Mucosa of descending colon (tissue), 3 donors: ENCODE results near the gene PGBD5. TPM values are rescaled to one million over a fixed set of nuclear protein-coding genes. Genes with fewer than 3 reads are reported as not detected.
A peak's percentile ranks its signal among the peaks of the same experiment; 100 is the strongest.

Experiments
- ATAC-seq: fragments of 200-7000 bp; cut with Tn5 transposase; one replicate; pipeline ENCODE4 v1.9.1; 2020; ENCODE audit warnings: mild to moderate bottlenecking, moderate library complexity
- DNase-seq, 3 donors: peaks; one replicate each; pipeline ENCODE4 v3.0.0-alpha.2; 2020
- H3K36me3 ChIP-seq: fragments of 200-600 bp; one replicate; pipeline ENCODE4 v1.8.0; 2021; ENCODE audit warnings: low read depth, mild to moderate bottlenecking
- H3K4me1 ChIP-seq: fragments of 200-600 bp; one replicate; pipeline ENCODE4 v1.8.0; 2021; ENCODE audit warnings: low read depth, mild to moderate bottlenecking
- H3K4me3 ChIP-seq: fragments of 200-600 bp; one replicate; pipeline ENCODE4 v1.8.0; 2021; ENCODE audit warnings: mild to moderate bottlenecking
- H3K9me3 ChIP-seq: fragments of 200-600 bp; one replicate; pipeline ENCODE4 v1.8.0; 2021; ENCODE audit warnings: mild to moderate bottlenecking
- CTCF ChIP-seq: fragments of 200-600 bp; IDR thresholded peaks from one replicate; pipeline ENCODE4 v1.8.0; 2022; ENCODE audit warnings: antibody characterized with exemption, mild to moderate bottlenecking
- intact Hi-C, 2 donors: fragments of 100-400 bp; cut with DNase I in 1 of 2; cut with micrococcal nuclease in 1 of 2; formaldehyde crosslinking; loops; one replicate each; pipeline versions ENCODE4 v1.11.0 to v1.11.1; 2022; cut with DNase I, micrococcal nuclease
- total RNA-seq, 3 donors: library from RNA; stranded (reverse); fragmentation: NEBNext Ultra II Directional in 2 of 3; extraction: Animal tissue kit (Norgen Biotek cat#: 25700) in 2 of 3; gene quantifications; one replicate each; pipeline versions ENCODE4 v1.2.1 to v1.2.4, GENCODE V29; 2021 to 2023
- donor health status: DM: no; HTN: no; CAD: no; lungs with moderate emphysema.
- donor health status: DM: no; HTN: no; CAD: no.
- donor health status: DM: no; HTN: yes; CAD: no.

Gene PGBD5
- total RNA-seq, 3 donors from 2014 or later = 1.4 to 3.2 (median 2.7) TPM

- no peak for TF ChIP-seq CTCF
- peak in 1 of 3 donors; percentile 40 for DNase-seq
- Histone ChIP-seq H3K36me3 (no peaks in the 10 kb centered on the region), H3K4me1 (peaks cover 25% of the 10 kb centered on the region), H3K9me3 (no peaks in the 10 kb centered on the region), H3K4me3 (no peak overlapping the region)
- intact Hi-C loops = no loop called here
- peak; percentile 1 for ATAC-seq
These were observed 158.6 kb downstream of the PGBD5 start for GRCh38 chr1:230267338-230268065.

GRCh38 chr1:230266456-230266855, 159.7 kb downstream of the PGBD5 start:
- Histone ChIP-seq H3K4me1 (peaks cover 25% of the 10 kb centered on the region), H3K9me3 (no peaks in the 10 kb centered on the region), H3K36me3 (no peaks in the 10 kb centered on the region), H3K4me3 (no peak overlapping the region)
- TF ChIP-seq CTCF = no peak
- no peak for DNase-seq
- no peak for ATAC-seq
- intact Hi-C loops = no loop called here

GRCh38 chr1:230265200-230266115, 160.7 kb downstream of the PGBD5 start:
- Histone ChIP-seq H3K4me3 (no peak overlapping the region), H3K4me1 (peaks cover 22% of the 10 kb centered on the region), H3K9me3 (no peaks in the 10 kb centered on the region), H3K36me3 (no peaks in the 10 kb centered on the region)
- TF ChIP-seq CTCF = no peak
- no peak for ATAC-seq
- intact Hi-C loops = no loop called here
- no peak for DNase-seq

Other genes starting within 250 kb of the PGBD5 start
- gene COG2, start 216.1 kb upstream of the PGBD5 start, total RNA-seq = 10 to 100 TPM; 38.0 to 46.2 (median 38.1) TPM